DOHH2 (cell line): ENCODE measurements around the gene TYR.

Experiments used
- H3F3A ChIP-seq: fragments of 200-600 bp; sonication (generic), shearing (Covaris generic); 2 replicates; pipeline ENCODE4 v1.6.0; 2016; ENCODE audit warnings: antibody characterized with exemption, mild to moderate bottlenecking; ENCODE audit not compliant: control insufficient read depth, insufficient read depth
- H3K27ac ChIP-seq: fragments of 200-600 bp; sonication (generic); 2 replicates; pipeline ENCODE4 v1.5.1; 2014; ENCODE audit warnings: low read depth, mild to moderate bottlenecking, low read length, moderate library complexity
- H3K27me3 ChIP-seq: fragments of 200-600 bp; sonication (generic); 2 replicates; pipeline ENCODE4 v1.6.1; 2014; ENCODE audit warnings: mild to moderate bottlenecking, low read length, mixed read lengths; ENCODE audit not compliant: control insufficient read depth
- H3K36me3 ChIP-seq: fragments of 200-600 bp; sonication (generic); 2 replicates; pipeline ENCODE4 v1.6.1; 2014; ENCODE audit warnings: mild to moderate bottlenecking, low read length, moderate library complexity, mixed read lengths; ENCODE audit not compliant: control insufficient read depth
- H3K4me1 ChIP-seq: fragments of 200-600 bp; sonication (generic); 2 replicates; pipeline ENCODE4 v1.6.1; 2014; ENCODE audit warnings: mild to moderate bottlenecking, low read length, mixed read lengths; ENCODE audit not compliant: control insufficient read depth
- H3K4me2 ChIP-seq: fragments of 200-600 bp; sonication (generic); 2 replicates; pipeline ENCODE4 v1.6.0; 2014; ENCODE audit warnings: mild to moderate bottlenecking, low read length, moderate library complexity
- H3K4me3 ChIP-seq: fragments of 200-600 bp; sonication (generic); 2 replicates; pipeline ENCODE4 v1.5.1; 2014; ENCODE audit warnings: mild to moderate bottlenecking, low read length, mixed read lengths
- H3K79me2 ChIP-seq: fragments of 200-600 bp; sonication (generic); 2 replicates; pipeline ENCODE4 v1.6.1; 2014; ENCODE audit warnings: mild to moderate bottlenecking, low read length, mixed read lengths; ENCODE audit not compliant: control insufficient read depth
- H3K9me2 ChIP-seq: fragments of 200-600 bp; sonication (generic); replicated peaks from 2 replicates; pipeline ENCODE4 v1.6.1; 2014; ENCODE audit warnings: mild to moderate bottlenecking, low read length, mixed read lengths; ENCODE audit not compliant: control insufficient read depth
- H3K9me3 ChIP-seq: fragments of 200-600 bp; sonication (generic); 2 replicates; pipeline ENCODE4 v1.6.1; 2014; ENCODE audit warnings: antibody characterized with exemption, low read length, mixed read lengths; ENCODE audit not compliant: control insufficient read depth, insufficient read depth
- H4K20me1 ChIP-seq: fragments of 200-600 bp; sonication (generic); 2 replicates; pipeline ENCODE4 v1.6.0; 2014; ENCODE audit warnings: low read depth, mild to moderate bottlenecking, antibody characterized with exemption, low read length, moderate library complexity; ENCODE audit not compliant: control insufficient read depth, insufficient read depth
- CTCF ChIP-seq: fragments of 200-600 bp; sonication (generic); IDR thresholded peaks from one replicate; pipeline ENCODE4 v1.5.1; 2014; ENCODE audit warnings: antibody characterized with exemption, mild to moderate bottlenecking, low read depth, low read length; ENCODE audit not compliant: poor library complexity, severe bottlenecking
- EZH2phosphoT487 ChIP-seq: fragments of 200-600 bp; sonication (generic); IDR thresholded peaks from 2 replicates; pipeline ENCODE4 v1.6.1; 2017; ENCODE audit warnings: borderline replicate concordance, mild to moderate bottlenecking, antibody characterized with exemption, low read length, moderate library complexity, mixed read lengths

TYR gene

GRCh38 chr11:89161949-89162348 lies 15.7 kb upstream of the TYR start:
- no peaks in the 10 kb centered on the region for H3F3A ChIP-seq
- no peak overlapping the region for H3K4me2 ChIP-seq
- H3K9me2 ChIP-seq: no peaks in the 10 kb centered on the region
- H3K79me2 ChIP-seq: no peaks in the 10 kb centered on the region
- H3K27ac ChIP-seq: no peak overlapping the region
- H3K36me3 ChIP-seq: no peaks in the 10 kb centered on the region
- no peak overlapping the region for H3K4me3 ChIP-seq
- TF ChIP-seq CTCF (no peak), EZH2phosphoT487 (no peak)
- H3K9me3 ChIP-seq: no peaks in the 10 kb centered on the region
- no peaks in the 10 kb centered on the region for H3K4me1 ChIP-seq
- H3K27me3 ChIP-seq: no peaks in the 10 kb centered on the region
- no peaks in the 10 kb centered on the region for H4K20me1 ChIP-seq

GRCh38 chr11:89163686-89164085 lies 14.0 kb upstream of the TYR start:
- Histone ChIP-seq H3K27ac (no peak overlapping the region), H4K20me1 (no peaks in the 10 kb centered on the region), H3K79me2 (no peaks in the 10 kb centered on the region), H3K36me3 (no peaks in the 10 kb centered on the region), H3K4me3 (no peak overlapping the region), H3K9me2 (no peaks in the 10 kb centered on the region), H3K4me2 (no peak overlapping the region), H3F3A (no peaks in the 10 kb centered on the region), H3K27me3 (no peaks in the 10 kb centered on the region), H3K9me3 (no peaks in the 10 kb centered on the region), H3K4me1 (no peaks in the 10 kb centered on the region)
- TF ChIP-seq CTCF (no peak), EZH2phosphoT487 (no peak)

DNA sequence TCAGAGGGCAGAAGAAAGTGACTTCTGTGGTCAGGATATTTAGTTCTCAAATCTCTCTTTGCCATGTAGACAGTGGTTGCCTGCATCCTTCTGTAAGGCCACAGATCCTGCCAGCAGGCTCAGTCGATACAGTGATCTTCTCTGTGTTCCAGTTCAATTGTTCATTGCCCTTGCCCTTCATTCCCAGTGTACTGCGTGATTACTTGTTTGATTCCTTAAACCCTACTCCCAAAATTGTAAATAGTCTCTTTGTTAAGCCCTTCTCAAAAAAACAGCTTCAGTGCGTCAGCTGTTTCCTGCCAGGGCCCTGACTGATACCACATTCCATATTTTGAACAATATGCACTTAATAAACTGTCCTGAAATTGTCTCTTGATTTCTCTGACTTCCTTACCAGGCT lies 9.3 kb upstream of the TYR start:
- H3K79me2 ChIP-seq: no peaks in the 10 kb centered on the region
- H3K4me3 ChIP-seq: no peak overlapping the region
- H3F3A ChIP-seq: no peaks in the 10 kb centered on the region
- H3K27me3 ChIP-seq: no peaks in the 10 kb centered on the region
- no peaks in the 10 kb centered on the region for H3K4me1 ChIP-seq
- no peaks in the 10 kb centered on the region for H3K9me2 ChIP-seq
- no peaks in the 10 kb centered on the region for H3K9me3 ChIP-seq
- H3K36me3 ChIP-seq: no peaks in the 10 kb centered on the region
- TF ChIP-seq EZH2phosphoT487: no peak
- H3K27ac ChIP-seq: no peak overlapping the region
- H4K20me1 ChIP-seq: no peaks in the 10 kb centered on the region
- no peak overlapping the region for H3K4me2 ChIP-seq

DNA sequence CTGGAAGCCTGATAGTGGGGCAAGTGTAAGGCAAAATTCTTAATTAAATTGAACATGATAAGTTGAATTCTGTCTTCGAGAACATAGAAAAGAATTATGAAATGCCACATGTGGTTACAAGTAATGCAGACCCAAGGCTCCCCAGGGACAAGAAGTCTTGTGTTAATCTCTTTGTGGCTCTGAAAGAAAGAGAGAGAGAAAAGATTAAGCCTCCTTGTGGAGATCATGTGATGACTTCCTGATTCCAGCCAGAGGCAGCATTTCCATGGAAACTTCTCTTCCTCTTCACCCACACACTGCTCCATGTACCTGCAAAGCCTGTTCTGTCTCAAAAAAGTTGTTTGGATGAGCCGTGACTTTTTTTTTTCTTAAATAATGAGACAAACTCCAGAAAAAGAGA lies 1.9 kb upstream of the TYR start:
- Histone ChIP-seq H3K79me2 (no peaks in the 10 kb centered on the region), H3K9me2 (no peaks in the 10 kb centered on the region), H3K4me2 (no peak overlapping the region), H3K4me1 (no peaks in the 10 kb centered on the region), H4K20me1 (no peaks in the 10 kb centered on the region), H3F3A (no peaks in the 10 kb centered on the region), H3K9me3 (no peaks in the 10 kb centered on the region), H3K4me3 (no peak overlapping the region), H3K36me3 (no peaks in the 10 kb centered on the region), H3K27ac (no peak overlapping the region), H3K27me3 (no peaks in the 10 kb centered on the region)
- TF ChIP-seq CTCF: no peak
- TF ChIP-seq EZH2phosphoT487: no peak
